Lower lobe of right lung (tissue), 2 donors: Measurements from ENCODE around the gene DLG5. TPM values are rescaled to one million over a fixed set of nuclear protein-coding genes. Genes with fewer than 3 reads are reported as not detected.

ENCODE experiments used
- ATAC-seq, 2 donors: fragments of 200-7000 bp; cut with Tn5 transposase; one replicate each; pipeline ENCODE4 v1.9.1; 2020 to 2022; ENCODE audit warnings: mild to moderate bottlenecking in 2 of 2, moderate library complexity in 2 of 2
- DNase-seq: peaks from one replicate; pipeline ENCODE4 v3.0.0-alpha.2; 2020
- H3K27ac ChIP-seq: fragments of 200-600 bp; one replicate; pipeline ENCODE4 v1.8.0; 2022
- H3K27me3 ChIP-seq: fragments of 200-600 bp; one replicate; pipeline ENCODE4 v1.8.0; 2022; ENCODE audit warnings: low read depth
- H3K36me3 ChIP-seq: fragments of 200-600 bp; one replicate; pipeline ENCODE4 v1.8.0; 2022; ENCODE audit warnings: mild to moderate bottlenecking
- H3K4me1 ChIP-seq: fragments of 200-600 bp; one replicate; pipeline ENCODE4 v1.8.0; 2022
- H3K4me3 ChIP-seq: fragments of 200-600 bp; one replicate; pipeline ENCODE4 v1.8.0; 2022; ENCODE audit warnings: mild to moderate bottlenecking
- H3K9me3 ChIP-seq: fragments of 200-600 bp; one replicate; pipeline ENCODE4 v1.8.0; 2022
- intact Hi-C: fragments of 100-400 bp; cut with DNase I; formaldehyde crosslinking; loops from one replicate; pipeline ENCODE4 v1.11.0; 2022
- total RNA-seq: library from RNA; stranded (reverse); fragmentation: NEBNext Ultra II Directional; extraction: Animal tissue kit (Norgen Biotek cat#: 25700); gene quantifications from one replicate; pipeline ENCODE4 v1.2.1, GENCODE V29; 2021
- TF ChIP-seq, protein P1 (sequence below): fragments of 200-600 bp; IDR thresholded peaks from one replicate; pipeline ENCODE4 v1.8.0; 2022; ENCODE audit warnings: antibody characterized with exemption, mild to moderate bottlenecking
- donor health status: DM: no; HTN: yes; CAD: no; lungs with severe emphysema.

Gene DLG5
- total RNA-seq, 1 donor from 2014 or later = 18.7 TPM

DNA sequence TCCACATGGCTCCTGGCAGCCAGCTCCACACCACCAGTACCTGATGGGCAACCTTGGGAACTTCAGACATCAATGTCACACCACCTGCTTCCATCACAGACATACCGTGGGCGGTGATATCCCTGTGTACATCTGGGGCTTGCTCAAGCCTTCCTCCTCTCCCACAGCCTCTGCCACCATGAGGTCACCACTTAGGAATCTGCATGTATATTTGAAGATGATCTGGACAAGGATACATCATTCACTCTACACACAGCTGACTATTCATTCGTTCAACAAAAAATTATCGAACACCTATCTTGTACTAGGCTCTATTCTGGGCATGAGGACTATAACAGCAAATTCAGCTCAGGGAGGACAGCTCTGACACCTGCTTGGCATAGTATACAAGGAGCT lies 6.8 kb downstream of the DLG5 start:
- DNase-seq = no peak
- intact Hi-C loops = no loop called here
- Histone ChIP-seq H3K4me1 (peaks cover 14% of the 10 kb centered on the region), H3K27me3 (no peaks in the 10 kb centered on the region), H3K27ac (no peak overlapping the region), H3K4me3 (no peak overlapping the region), H3K9me3 (no peaks in the 10 kb centered on the region), H3K36me3 (no peaks in the 10 kb centered on the region)
- TF ChIP-seq, protein P1, sequence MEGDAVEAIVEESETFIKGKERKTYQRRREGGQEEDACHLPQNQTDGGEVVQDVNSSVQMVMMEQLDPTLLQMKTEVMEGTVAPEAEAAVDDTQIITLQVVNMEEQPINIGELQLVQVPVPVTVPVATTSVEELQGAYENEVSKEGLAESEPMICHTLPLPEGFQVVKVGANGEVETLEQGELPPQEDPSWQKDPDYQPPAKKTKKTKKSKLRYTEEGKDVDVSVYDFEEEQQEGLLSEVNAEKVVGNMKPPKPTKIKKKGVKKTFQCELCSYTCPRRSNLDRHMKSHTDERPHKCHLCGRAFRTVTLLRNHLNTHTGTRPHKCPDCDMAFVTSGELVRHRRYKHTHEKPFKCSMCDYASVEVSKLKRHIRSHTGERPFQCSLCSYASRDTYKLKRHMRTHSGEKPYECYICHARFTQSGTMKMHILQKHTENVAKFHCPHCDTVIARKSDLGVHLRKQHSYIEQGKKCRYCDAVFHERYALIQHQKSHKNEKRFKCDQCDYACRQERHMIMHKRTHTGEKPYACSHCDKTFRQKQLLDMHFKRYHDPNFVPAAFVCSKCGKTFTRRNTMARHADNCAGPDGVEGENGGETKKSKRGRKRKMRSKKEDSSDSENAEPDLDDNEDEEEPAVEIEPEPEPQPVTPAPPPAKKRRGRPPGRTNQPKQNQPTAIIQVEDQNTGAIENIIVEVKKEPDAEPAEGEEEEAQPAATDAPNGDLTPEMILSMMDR = no peak
- ATAC-seq = no peak

DNA sequence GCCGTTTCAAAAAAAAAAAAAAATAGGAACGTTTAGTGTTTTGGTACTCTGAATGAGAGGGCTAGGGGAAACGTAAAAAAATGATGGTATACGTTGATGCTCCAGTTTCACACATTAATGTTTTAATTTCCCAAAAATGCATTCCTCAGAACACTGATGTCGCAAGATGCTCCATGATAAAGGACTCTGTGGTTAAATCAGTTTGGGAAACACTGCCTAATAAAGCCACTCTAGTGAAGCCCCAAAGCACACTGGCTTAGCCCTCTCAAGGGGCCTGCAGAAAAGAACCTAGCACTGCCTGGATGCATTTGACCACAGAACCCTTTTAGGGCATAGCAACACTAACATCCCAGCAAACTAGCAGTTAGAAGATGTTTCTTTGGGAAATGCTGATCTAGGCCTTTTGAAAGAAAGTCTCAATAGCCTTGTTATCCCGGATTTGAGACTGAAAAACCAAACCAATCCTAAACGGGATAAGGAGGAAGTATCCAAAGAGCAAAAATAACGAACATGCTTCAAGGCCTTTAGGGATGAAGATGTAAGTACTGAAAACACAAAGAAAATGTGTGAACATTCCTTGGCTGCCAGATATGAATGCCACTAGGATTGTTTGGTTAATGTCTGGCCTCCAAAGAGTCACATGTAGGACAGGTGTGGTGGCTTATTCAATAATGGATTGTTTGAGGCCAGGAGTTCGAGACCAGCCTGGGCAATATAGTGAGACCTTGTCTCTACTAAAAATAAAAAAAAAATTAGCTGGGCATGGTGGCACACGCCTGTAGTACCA lies 11.0 kb downstream of the DLG5 start:
- H3K36me3 ChIP-seq = no peaks in the 10 kb centered on the region
- TF ChIP-seq, protein P1 = no peak
- no peaks in the 10 kb centered on the region for H3K9me3 ChIP-seq
- H3K4me1 ChIP-seq = peaks cover 7% of the 10 kb centered on the region
- ATAC-seq (no peak), DNase-seq (no peak)
- no peaks in the 10 kb centered on the region for H3K27me3 ChIP-seq
- no peak overlapping the region for H3K4me3 ChIP-seq
- no peak overlapping the region for H3K27ac ChIP-seq
- intact Hi-C loops = no loop called here

GRCh38 chr10:77913090-77913489 lies 13.5 kb downstream of the DLG5 start:
- Histone ChIP-seq H3K4me1 (peaks cover 11% of the 10 kb centered on the region), H3K27me3 (no peaks in the 10 kb centered on the region), H3K27ac (no peak overlapping the region), H3K36me3 (no peaks in the 10 kb centered on the region), H3K9me3 (no peaks in the 10 kb centered on the region), H3K4me3 (no peak overlapping the region)
- ATAC-seq (no peak), DNase-seq (no peak)
- TF ChIP-seq, protein P1 = no peak
- intact Hi-C loops = no loop called here

GRCh38 chr10:77912576-77912975 lies 14.0 kb downstream of the DLG5 start:
- Histone ChIP-seq H3K4me3 (no peak overlapping the region), H3K27ac (no peak overlapping the region), H3K4me1 (peaks cover 11% of the 10 kb centered on the region), H3K9me3 (no peaks in the 10 kb centered on the region), H3K36me3 (no peaks in the 10 kb centered on the region), H3K27me3 (no peaks in the 10 kb centered on the region)
- TF ChIP-seq, protein P1 = no peak
- ATAC-seq (no peak), DNase-seq (no peak)
- intact Hi-C loops = no loop called here

GRCh38 chr10:77911535-77912123 lies 14.9 kb downstream of the DLG5 start:
- Histone ChIP-seq H3K27me3 (no peaks in the 10 kb centered on the region), H3K4me1 (peaks cover 18% of the 10 kb centered on the region), H3K4me3 (no peak overlapping the region), H3K36me3 (no peaks in the 10 kb centered on the region), H3K9me3 (no peaks in the 10 kb centered on the region), H3K27ac (no peak overlapping the region)
- no peak for DNase-seq
- intact Hi-C loops = no loop called here
- TF ChIP-seq, protein P1 = no peak
- no peak for ATAC-seq
